ENCODE data around the gene CXCL9. TPM values are rescaled to one million over a fixed set of nuclear protein-coding genes. Genes with fewer than 3 reads are reported as not detected.

CXCL9 gene
- total and polyA plus RNA-seq, 2 donors (not counting 1 experiment from before 2014, with no cell fraction given): not detected

DNA sequence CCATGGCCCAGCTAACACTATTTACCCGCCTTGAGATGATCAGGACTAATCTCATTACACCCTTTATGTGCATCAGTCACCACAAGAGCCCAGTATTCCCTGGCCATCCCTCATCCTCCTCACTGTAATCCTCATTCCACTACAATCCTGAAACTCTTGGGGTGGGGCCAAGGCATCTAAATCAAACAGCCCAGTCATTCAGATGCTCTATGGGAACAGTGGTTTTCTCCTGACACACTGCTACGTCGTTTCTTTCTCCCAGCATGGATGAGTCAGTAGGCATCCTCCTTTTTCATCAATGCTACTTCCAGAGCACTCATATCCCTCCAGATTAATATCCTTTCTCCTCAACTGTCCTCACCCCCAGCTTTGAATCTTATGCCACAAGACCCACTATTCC, 22.2 kb downstream of the CXCL9 start:
- peaks cover 45% of the 10 kb centered on the region for H4K20me1 ChIP-seq (ENCODE audit: control insufficient read depth, insufficient read depth, low read length, poor library complexity, severe bottlenecking)
- H3K4me1 ChIP-seq (ENCODE audit: control insufficient read depth in 2 of 2, insufficient read depth in 2 of 2, low read length in 2 of 2): peaks cover 23 to 24% of the 10 kb centered on the region in 2 donors
- no peak for TF ChIP-seq EZH2 (IDR thresholded peaks at IDR 0.05; ENCODE audit: borderline replicate concordance, insufficient read depth, low read depth, low read length, poor library complexity, severe bottlenecking)
- TF ChIP-seq, protein P1, sequence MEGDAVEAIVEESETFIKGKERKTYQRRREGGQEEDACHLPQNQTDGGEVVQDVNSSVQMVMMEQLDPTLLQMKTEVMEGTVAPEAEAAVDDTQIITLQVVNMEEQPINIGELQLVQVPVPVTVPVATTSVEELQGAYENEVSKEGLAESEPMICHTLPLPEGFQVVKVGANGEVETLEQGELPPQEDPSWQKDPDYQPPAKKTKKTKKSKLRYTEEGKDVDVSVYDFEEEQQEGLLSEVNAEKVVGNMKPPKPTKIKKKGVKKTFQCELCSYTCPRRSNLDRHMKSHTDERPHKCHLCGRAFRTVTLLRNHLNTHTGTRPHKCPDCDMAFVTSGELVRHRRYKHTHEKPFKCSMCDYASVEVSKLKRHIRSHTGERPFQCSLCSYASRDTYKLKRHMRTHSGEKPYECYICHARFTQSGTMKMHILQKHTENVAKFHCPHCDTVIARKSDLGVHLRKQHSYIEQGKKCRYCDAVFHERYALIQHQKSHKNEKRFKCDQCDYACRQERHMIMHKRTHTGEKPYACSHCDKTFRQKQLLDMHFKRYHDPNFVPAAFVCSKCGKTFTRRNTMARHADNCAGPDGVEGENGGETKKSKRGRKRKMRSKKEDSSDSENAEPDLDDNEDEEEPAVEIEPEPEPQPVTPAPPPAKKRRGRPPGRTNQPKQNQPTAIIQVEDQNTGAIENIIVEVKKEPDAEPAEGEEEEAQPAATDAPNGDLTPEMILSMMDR (IDR thresholded peaks at IDR 0.05): no peak
- no peak overlapping the region for H3K4me2 ChIP-seq (replicated peaks; ENCODE audit: low read depth, low read length, poor library complexity, severe bottlenecking)
- H3K9me3 ChIP-seq (ENCODE audit: control extremely low read depth in 1 of 3, control insufficient read depth in 2 of 3, insufficient read depth in 1 of 3, low read length in 2 of 3): no peaks in the 10 kb centered on the region
- H3K79me2 ChIP-seq (ENCODE audit: control insufficient read depth, insufficient read depth, low read length): peaks cover 56% of the 10 kb centered on the region
- no peak for DNase-seq
- H3K9ac ChIP-seq (ENCODE audit: low read length): no peak overlapping the region
- intact Hi-C loops (cut with micrococcal nuclease): no loop called here
- Mint-ChIP-seq H3K4me3 (no peak overlapping the region), H3K27me3 (no peaks in the 10 kb centered on the region), H3K27ac (no peak overlapping the region), H3K4me1 (peaks cover 28% of the 10 kb centered on the region), H3K9me3 (ENCODE audit: insufficient read depth) (no peaks in the 10 kb centered on the region)
- H3K4me3 ChIP-seq (ENCODE audit: control extremely low read depth in 1 of 5, extremely low read depth in 1 of 5, insufficient read depth in 1 of 5, low read depth in 2 of 5, low read length in 4 of 5): no peak overlapping the region
- ATAC-seq (ENCODE audit: low read depth): no peak
- H3K27ac ChIP-seq (ENCODE audit: low read length in 2 of 2): no peak overlapping the region
- 100% methylated on average over 3 of the region's 3 CpGs for WGBS (ENCODE audit: insufficient coverage)
- CTCF ChIA-PET: interaction anchor here (1.3 to 2.8 kb wide), 2 partner anchors 9 to 11 kb away, joined by 3 to 9 read pairs; no protein-coding TSS in a partner anchor
- H3K36me3 ChIP-seq (replicated peaks in 1 of 2; ENCODE audit: control extremely low read depth in 1 of 2, control insufficient read depth in 1 of 2, extremely low read depth in 1 of 2, insufficient read depth in 2 of 2, low read length in 1 of 2): peaks cover 9 to 19% of the 10 kb centered on the region in 2 experiments
- no peaks in the 10 kb centered on the region for H3K27me3 ChIP-seq (replicated peaks in 1 of 4; ENCODE audit: control extremely low read depth in 1 of 4, control insufficient read depth in 3 of 4, insufficient read depth in 4 of 4, low read length in 3 of 4)
- POLR2A ChIA-PET: no interaction called here
- H2AFZ ChIP-seq (ENCODE audit: insufficient read depth, low read depth, low read length, poor library complexity, severe bottlenecking): no peak overlapping the region

DNA sequence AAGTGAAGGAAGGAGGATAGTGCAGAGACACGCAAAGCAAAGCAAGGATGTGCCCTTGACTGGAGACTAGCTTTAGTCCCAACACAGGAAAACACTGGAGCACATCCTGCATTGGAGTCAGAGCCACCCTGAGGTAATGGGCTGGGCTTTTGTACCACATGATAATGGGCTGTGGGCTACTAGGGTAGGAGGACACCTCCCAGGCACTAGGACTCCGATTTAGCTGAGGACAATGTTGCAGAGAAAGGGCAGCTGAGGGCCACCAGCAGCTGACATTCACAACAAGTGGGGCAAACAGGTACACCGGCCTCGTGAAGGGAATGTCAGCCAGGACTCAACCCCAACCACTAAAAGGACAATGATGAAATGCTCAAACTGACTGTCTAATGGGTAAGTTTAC, 26.7 kb downstream of the CXCL9 start:
- no peak overlapping the region for H3K27ac Mint-ChIP-seq
- DNase-seq: no peak
- no peaks in the 10 kb centered on the region for H3K4me1 Mint-ChIP-seq
- Histone ChIP-seq H4K20me1 (ENCODE audit: control insufficient read depth, insufficient read depth, low read length, poor library complexity, severe bottlenecking) (peaks cover 12% of the 10 kb centered on the region), H3K4me2 (replicated peaks; ENCODE audit: low read depth, low read length, poor library complexity, severe bottlenecking) (no peak overlapping the region), H3K27me3 (replicated peaks in 1 of 4; ENCODE audit: control extremely low read depth in 1 of 4, control insufficient read depth in 3 of 4, insufficient read depth in 4 of 4, low read length in 3 of 4) (no peaks in the 10 kb centered on the region), H3K9ac (ENCODE audit: low read length) (no peak overlapping the region), H3K79me2 (ENCODE audit: control insufficient read depth, insufficient read depth, low read length) (peaks cover 10% of the 10 kb centered on the region), H3K4me3 (ENCODE audit: control extremely low read depth in 1 of 5, extremely low read depth in 1 of 5, insufficient read depth in 1 of 5, low read depth in 2 of 5, low read length in 4 of 5) (no peak overlapping the region), H3K36me3 (replicated peaks in 1 of 2; ENCODE audit: control extremely low read depth in 1 of 2, control insufficient read depth in 1 of 2, extremely low read depth in 1 of 2, insufficient read depth in 2 of 2, low read length in 1 of 2) (peaks cover 17 to 52% of the 10 kb centered on the region in 2 experiments), H3K27ac (ENCODE audit: low read length in 2 of 2) (no peak overlapping the region), H3K4me1 (ENCODE audit: control insufficient read depth in 2 of 2, insufficient read depth in 2 of 2, low read length in 2 of 2) (no peaks in the 10 kb centered on the region), H3K9me3 (ENCODE audit: control extremely low read depth in 1 of 3, control insufficient read depth in 2 of 3, insufficient read depth in 1 of 3, low read length in 2 of 3) (no peaks in the 10 kb centered on the region), H2AFZ (ENCODE audit: insufficient read depth, low read depth, low read length, poor library complexity, severe bottlenecking) (no peak overlapping the region)
- WGBS (ENCODE audit: insufficient coverage): 100% methylated on average over 2 of the region's 4 CpGs
- TF ChIP-seq EZH2 (IDR thresholded peaks at IDR 0.05; ENCODE audit: borderline replicate concordance, insufficient read depth, low read depth, low read length, poor library complexity, severe bottlenecking): no peak
- TF ChIP-seq, protein P1 (IDR thresholded peaks at IDR 0.05): no peak
- no peaks in the 10 kb centered on the region for H3K9me3 Mint-ChIP-seq (ENCODE audit: insufficient read depth)
- ATAC-seq (ENCODE audit: low read depth): no peak
- no peaks in the 10 kb centered on the region for H3K27me3 Mint-ChIP-seq
- ChIA-PET CTCF (no interaction called here), POLR2A (no interaction called here)
- intact Hi-C loops (cut with micrococcal nuclease): no loop called here
- no peak overlapping the region for H3K4me3 Mint-ChIP-seq

Data from B cell (primary cell).